Stomach (tissue), 9 donors: ENCODE data around the gene CRYZL1. TPM values are rescaled to one million over a fixed set of nuclear protein-coding genes. Genes with fewer than 3 reads are reported as not detected.

ENCODE experiments used
- DNase-seq, 2 donors: peaks; one replicate each; pipeline versions ENCODE4 v3.0.0 to v3.0.0-alpha.2; 2013 to 2019
- H3K27ac ChIP-seq, 5 donors: fragments of 200-600 bp in 4 of 5; sonication (generic) in 4 of 5; one replicate each; pipeline ENCODE4 v1.5.1; 2013 to 2019; ENCODE audit warnings: mild to moderate bottlenecking in 1 of 5, moderate library complexity in 1 of 5
- H3K27me3 ChIP-seq, 3 donors: fragments of 200-600 bp; sonication (generic); one replicate each; pipeline ENCODE4 v1.5.1; 2017 to 2019; ENCODE audit warnings: mixed run types in 1 of 3
- H3K36me3 ChIP-seq, 4 donors: fragments of 200-600 bp; sonication (generic); 1 replicate in 3 of 4; 2 replicates in 1 of 4; pipeline ENCODE4 v1.5.1; 2016 to 2019
- H3K4me1 ChIP-seq, 4 donors: fragments of 200-600 bp; sonication (generic); one replicate each; pipeline ENCODE4 v1.5.1; 2016 to 2019
- H3K4me3 ChIP-seq, 4 donors: fragments of 200-600 bp; sonication (generic) in 3 of 4; one replicate each; pipeline ENCODE4 v1.5.1; 2016 to 2019; ENCODE audit warnings: mild to moderate bottlenecking in 1 of 4
- H3K9me3 ChIP-seq, 4 donors: fragments of 200-600 bp; sonication (generic); one replicate each; pipeline ENCODE4 v1.5.1; 2016 to 2019
- CTCF ChIP-seq, 7 experiments: fragments of 450-650 bp in 4 of 7; fragments of 200-600 bp in 3 of 7; sonication (generic) in 3 of 7; IDR thresholded peaks; one replicate each; pipeline ENCODE4 v1.5.1; 2016 to 2019; ENCODE audit warnings: antibody characterized with exemption in 7 of 7, control low read depth in 2 of 7, mild to moderate bottlenecking in 1 of 7
- EP300 ChIP-seq: sonication (generic); formaldehyde crosslinking; IDR thresholded peaks from one replicate; pipeline ENCODE4 v1.6.1; 2017; ENCODE audit warnings: antibody characterized with exemption
- POLR2A ChIP-seq, 4 donors: fragments of 450-650 bp; IDR thresholded peaks; one replicate each; pipeline ENCODE4 v1.6.1; 2016; ENCODE audit warnings: antibody characterized with exemption in 4 of 4, control low read depth in 2 of 4, mild to moderate bottlenecking in 1 of 4, moderate library complexity in 1 of 4
- POLR2AphosphoS5 ChIP-seq, 3 donors: sonication (generic); formaldehyde crosslinking; IDR thresholded peaks; one replicate each; pipeline ENCODE4 v1.6.1; 2016; ENCODE audit warnings: antibody characterized with exemption in 3 of 3
- WGBS, 5 donors: extraction: QIAGEN DNeasy Blood & Tissue Kit in 3 of 5; methylation state at CpG; one replicate each; pipeline versions ENCODE4 v1.1.5 to v1.1.7; 2013 to 2018; 5-methylcytosine and 5-hydroxymethylcytosine counted together
- intact Hi-C: fragments of 100-400 bp; cut with DNase I; formaldehyde crosslinking; loops from one replicate; pipeline ENCODE4 v1.15.1; 2023; ENCODE audit warnings: low total_unique reads
- polyA plus RNA-seq, 3 donors: library from polyadenylated mRNA; stranded (reverse); fragments of 200-250 nt; gene quantifications; one replicate each; pipeline ENCODE4 v1.2.3, GENCODE V29; 2013
- total RNA-seq, 5 donors: library from RNA; depleted of rRNA; stranded (reverse); fragments of >200 nt; gene quantifications; one replicate each; pipeline versions ENCODE4 v1.1.0 to v1.2.3, GENCODE V29; 2014 to 2016
- donor health status: healthy with polysubstance abuse.
- donor health status: Bipolar disorder and iron deficiency.
- donor health status: healthy.

CRYZL1 gene
- total and polyA plus RNA-seq, 8 donors: 9.3 to 73.5 (median 28.8) TPM

- no peaks in the 10 kb centered on the region for H3K27me3 ChIP-seq
- TF ChIP-seq POLR2AphosphoS5 (IDR thresholded peaks at IDR 0.05): no peak
- no peak for TF ChIP-seq CTCF (IDR thresholded peaks at IDR 0.05)
- no peaks in the 10 kb centered on the region for H3K9me3 ChIP-seq
- H3K27ac ChIP-seq: no peak overlapping the region
- H3K4me1 ChIP-seq: peaks cover 0 to 33% (median 13%) of the 10 kb centered on the region in 4 donors
- no peak for DNase-seq
- no peak overlapping the region for H3K4me3 ChIP-seq
- H3K36me3 ChIP-seq: no peaks in the 10 kb centered on the region
- WGBS, 5 donors: 72 to 76% (median 73%) methylated on average over 4 of the region's 4 CpGs
- intact Hi-C loops: no loop called here
Observed at GRCh38 chr21:33668180-33668579, 26.6 kb upstream of the CRYZL1 start.

- H3K27me3 ChIP-seq: no peaks in the 10 kb centered on the region
Observed at GRCh38 chr21:33667636-33668035, 26.1 kb upstream of the CRYZL1 start.

GRCh38 chr21:33666153-33666552 is 24.6 kb upstream of the CRYZL1 start:
- Histone ChIP-seq H3K9me3 (no peaks in the 10 kb centered on the region), H3K4me1 (peaks cover 0 to 46% (median 17%) of the 10 kb centered on the region in 4 donors), H3K27ac (no peak overlapping the region), H3K4me3 (no peak overlapping the region), H3K27me3 (no peaks in the 10 kb centered on the region), H3K36me3 (no peaks in the 10 kb centered on the region)
- intact Hi-C loops: no loop called here
- WGBS, 5 donors: 82 to 88% (median 86%) methylated on average over 2 of the region's 2 CpGs
- DNase-seq: no peak
- TF ChIP-seq POLR2AphosphoS5 (IDR thresholded peaks at IDR 0.05) (no peak), EP300 (no peak), CTCF (IDR thresholded peaks at IDR 0.05) (no peak), POLR2A (IDR thresholded peaks at IDR 0.05) (no peak)

More at GRCh38 chr21:33667636-33668035, 26.1 kb upstream of the CRYZL1 start:
- intact Hi-C loops: no loop called here
- TF ChIP-seq EP300: no peak
- no peak for TF ChIP-seq POLR2A (IDR thresholded peaks at IDR 0.05)
- no peak for TF ChIP-seq CTCF (IDR thresholded peaks at IDR 0.05)
- no peak for TF ChIP-seq POLR2AphosphoS5 (IDR thresholded peaks at IDR 0.05)
- WGBS, 5 donors: 41 to 68% (median 62%) methylated on average over 6 of the region's 6 CpGs
- Histone ChIP-seq H3K27ac (no peak overlapping the region), H3K4me3 (no peak overlapping the region), H3K4me1 (peaks cover 0 to 35% (median 13%) of the 10 kb centered on the region in 4 donors), H3K9me3 (no peaks in the 10 kb centered on the region), H3K36me3 (no peaks in the 10 kb centered on the region)
- no peak for DNase-seq

GRCh38 chr21:33664135-33664534 is 22.6 kb upstream of the CRYZL1 start:
- no peak overlapping the region for H3K4me3 ChIP-seq
- no peaks in the 10 kb centered on the region for H3K36me3 ChIP-seq
- no peak for TF ChIP-seq POLR2A (IDR thresholded peaks at IDR 0.05)
- no peak for TF ChIP-seq CTCF (IDR thresholded peaks at IDR 0.05)
- TF ChIP-seq POLR2AphosphoS5 (IDR thresholded peaks at IDR 0.05): no peak
- TF ChIP-seq EP300: no peak
- WGBS, 5 donors: 96 to 99% (median 98%) methylated on average over 3 of the region's 3 CpGs
- no peak overlapping the region for H3K27ac ChIP-seq
- no peaks in the 10 kb centered on the region for H3K9me3 ChIP-seq
- peaks cover 9 to 58% (median 24%) of the 10 kb centered on the region in 4 donors for H3K4me1 ChIP-seq
- no peaks in the 10 kb centered on the region for H3K27me3 ChIP-seq
- no peak for DNase-seq
- intact Hi-C loops: no loop called here
